DOHH2 (cell line): ENCODE data around the gene NUDT12.

Experiments
- CTCF ChIP-seq: fragments of 200-600 bp; sonication (generic); IDR thresholded peaks from one replicate; pipeline ENCODE4 v1.5.1; 2014; ENCODE audit warnings: antibody characterized with exemption, mild to moderate bottlenecking, low read depth, low read length; ENCODE audit not compliant: poor library complexity, severe bottlenecking
- EZH2phosphoT487 ChIP-seq: fragments of 200-600 bp; sonication (generic); IDR thresholded peaks from 2 replicates; pipeline ENCODE4 v1.6.1; 2017; ENCODE audit warnings: borderline replicate concordance, mild to moderate bottlenecking, antibody characterized with exemption, low read length, moderate library complexity, mixed read lengths

- TF ChIP-seq CTCF (no peak), EZH2phosphoT487 (no peak)
These were observed 38.7 kb upstream of the NUDT12 start for GRCh38 chr5:103601314-103601713.
